Stimulated activated CD8-positive, alpha-beta memory T cell treated with anti-CD3 and anti-CD28 coated beads, Interleukin-2, amount 100 ng/mL, for 48 hours (primary cell): ENCODE measurements around the gene SEMA4G.

Experiments used
- DNase-seq, 2 donors: peaks; one replicate each; pipeline ENCODE4 v3.0.0-alpha.2; 2020; ENCODE audit warnings: low read depth in 2 of 2

SEMA4G gene

DNA sequence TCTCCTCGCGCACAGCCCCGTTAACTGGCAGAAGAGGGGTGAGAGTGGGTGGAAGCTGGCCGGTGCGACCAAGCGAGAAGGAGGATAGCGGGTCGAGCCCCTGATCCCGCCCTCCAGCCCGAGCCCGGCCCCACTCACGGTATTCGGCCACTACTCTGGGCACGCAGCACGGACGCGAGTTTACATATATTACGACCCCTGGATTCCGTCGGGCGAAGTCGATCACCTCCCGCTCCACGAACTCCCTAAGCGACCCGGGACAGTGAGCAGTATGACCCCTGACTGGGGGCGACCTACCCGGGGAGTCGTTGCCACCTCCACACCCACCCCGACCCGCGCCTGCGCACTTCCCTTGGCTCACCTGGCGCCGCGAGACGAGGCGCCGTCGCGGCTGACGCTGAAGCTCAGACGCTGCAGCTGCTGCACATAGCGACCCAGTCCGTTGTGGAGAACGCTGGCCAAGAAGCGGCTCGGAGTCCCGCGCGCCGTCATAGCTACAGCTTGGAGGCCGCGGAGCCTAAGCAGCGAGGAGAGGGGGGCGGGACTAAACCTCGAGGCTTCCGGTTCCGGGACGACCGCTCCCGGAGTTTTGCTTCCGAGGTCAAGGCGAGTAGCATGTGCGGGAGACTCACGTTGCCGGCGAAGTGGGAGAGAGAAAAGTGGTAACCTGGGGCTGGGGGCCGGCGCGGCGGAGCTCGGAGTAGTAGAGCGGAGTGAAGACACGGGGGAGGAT is 17.8 kb downstream of the SEMA4G start, which contains the start of the genes MRPL43 and TWNK:
Gene MRPL43 (minus strand): TSS at position 546 of the 733 bp plus-strand sequence. CDS start 54 bp downstream, at position 492.
Gene TWNK (plus strand): TSS at position 592 of the 733 bp plus-strand sequence. CDS start 668 bp downstream, outside the sequence.
- peak; percentile 74 to 81 for DNase-seq

DNA sequence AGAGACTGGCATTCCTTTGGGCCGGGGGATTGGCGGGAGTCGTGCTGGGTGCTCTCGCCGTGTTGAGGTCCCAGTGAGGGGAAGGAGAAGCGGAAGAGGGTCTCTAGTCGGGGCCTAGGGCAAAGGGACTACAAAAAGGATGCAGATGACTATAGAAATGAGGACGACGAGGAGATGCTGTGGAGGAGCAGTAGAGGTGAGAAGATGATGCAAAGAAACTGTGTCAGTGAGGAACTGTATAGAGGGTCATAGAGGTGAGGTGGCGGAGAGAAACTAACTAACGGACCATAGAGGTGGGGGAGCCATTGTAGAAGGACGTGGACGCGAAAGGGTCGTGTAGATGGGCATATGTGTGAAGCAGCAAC is 18.4 kb downstream of the SEMA4G start:
- DNase-seq = no peak

DNA sequence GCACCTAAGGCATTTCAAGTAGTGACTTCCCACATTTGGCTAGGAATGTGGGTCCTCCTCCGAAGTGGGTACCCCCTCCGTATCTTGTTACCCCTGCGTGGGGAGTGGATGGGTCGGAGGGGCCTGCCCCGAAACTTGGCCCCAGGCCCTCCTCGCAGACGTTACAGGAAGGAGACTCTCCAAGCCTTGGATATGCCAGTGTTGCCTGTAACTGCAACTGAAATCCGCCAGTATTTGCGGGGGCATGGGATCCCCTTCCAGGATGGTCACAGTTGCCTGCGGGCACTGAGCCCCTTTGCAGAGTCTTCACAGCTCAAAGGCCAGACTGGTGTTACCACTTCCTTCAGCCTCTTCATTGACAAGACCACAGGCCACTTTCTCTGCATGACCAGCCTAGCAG is 18.9 kb downstream of the SEMA4G start:
- DNase-seq = no peak

DNA sequence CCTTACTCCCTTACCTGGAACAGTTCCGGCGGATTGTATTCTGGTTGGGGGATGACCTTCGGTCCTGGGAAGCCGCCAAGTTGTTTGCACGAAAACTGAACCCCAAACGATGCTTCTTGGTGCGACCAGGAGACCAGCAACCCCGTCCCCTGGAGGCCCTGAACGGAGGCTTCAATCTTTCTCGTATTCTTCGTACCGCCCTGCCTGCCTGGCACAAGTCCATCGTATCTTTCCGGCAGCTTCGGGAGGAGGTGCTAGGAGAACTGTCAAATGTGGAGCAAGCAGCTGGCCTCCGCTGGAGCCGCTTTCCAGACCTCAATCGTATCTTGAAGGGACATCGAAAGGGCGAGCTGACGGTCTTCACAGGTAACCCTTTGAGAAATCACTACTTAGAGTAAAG is 19.8 kb downstream of the SEMA4G start:
- DNase-seq = no peak

DNA sequence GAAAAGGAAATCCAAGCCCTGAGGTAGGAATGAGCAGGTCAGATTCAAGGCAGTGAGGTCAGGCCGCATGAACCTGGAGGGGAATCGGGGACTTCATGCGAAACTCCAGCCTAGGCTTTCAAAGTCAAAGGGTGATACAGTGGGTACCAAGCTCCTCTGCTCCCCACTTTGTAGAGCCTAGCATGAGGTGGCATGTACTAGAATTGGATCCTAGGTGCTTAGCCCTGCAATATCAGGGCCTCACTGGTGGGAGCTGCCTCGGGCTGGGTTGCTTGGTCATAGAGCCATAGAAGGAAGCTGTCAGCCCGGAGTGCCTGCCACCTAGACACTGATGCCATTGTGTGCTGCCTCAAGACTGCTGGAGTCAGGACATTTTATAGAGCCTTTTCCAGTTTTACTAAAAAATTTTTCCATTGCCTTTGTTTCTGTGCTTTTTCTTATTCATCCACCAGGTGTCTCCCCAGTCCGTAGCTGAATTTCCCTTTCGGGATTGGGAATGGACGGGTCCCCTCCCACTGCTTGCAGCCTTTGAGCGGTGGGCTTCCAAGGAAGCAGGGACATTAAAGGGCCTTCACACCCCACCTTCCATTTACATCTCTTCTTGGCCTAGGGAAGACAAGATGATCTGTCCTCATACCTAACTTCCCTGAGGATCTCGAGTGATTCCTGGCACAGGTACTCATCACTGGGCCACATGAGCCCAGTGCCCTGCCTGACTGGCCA is 24.8 kb downstream of the SEMA4G start:
- DNase-seq = no peak

DNA sequence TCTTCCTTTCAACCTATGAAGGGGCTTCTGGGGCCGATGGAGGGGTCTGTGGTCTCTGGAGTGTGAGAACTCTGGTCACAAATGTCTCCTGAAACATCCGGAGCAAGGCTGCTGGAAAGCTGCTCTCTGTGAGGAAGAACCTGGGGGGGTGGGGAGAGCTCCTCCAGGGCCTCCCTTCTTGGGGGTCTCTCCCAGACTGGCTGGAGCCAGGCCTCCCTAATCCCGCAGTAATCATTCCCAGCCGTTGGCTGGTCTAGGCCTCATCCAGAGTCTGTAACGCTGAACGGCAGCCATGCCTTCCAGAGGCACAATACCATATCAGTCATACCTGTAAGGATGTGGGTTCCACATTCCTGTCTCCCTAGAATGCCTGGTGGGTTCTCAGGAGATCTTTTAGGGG is 25.9 kb downstream of the SEMA4G start:
- no peak for DNase-seq

DNA sequence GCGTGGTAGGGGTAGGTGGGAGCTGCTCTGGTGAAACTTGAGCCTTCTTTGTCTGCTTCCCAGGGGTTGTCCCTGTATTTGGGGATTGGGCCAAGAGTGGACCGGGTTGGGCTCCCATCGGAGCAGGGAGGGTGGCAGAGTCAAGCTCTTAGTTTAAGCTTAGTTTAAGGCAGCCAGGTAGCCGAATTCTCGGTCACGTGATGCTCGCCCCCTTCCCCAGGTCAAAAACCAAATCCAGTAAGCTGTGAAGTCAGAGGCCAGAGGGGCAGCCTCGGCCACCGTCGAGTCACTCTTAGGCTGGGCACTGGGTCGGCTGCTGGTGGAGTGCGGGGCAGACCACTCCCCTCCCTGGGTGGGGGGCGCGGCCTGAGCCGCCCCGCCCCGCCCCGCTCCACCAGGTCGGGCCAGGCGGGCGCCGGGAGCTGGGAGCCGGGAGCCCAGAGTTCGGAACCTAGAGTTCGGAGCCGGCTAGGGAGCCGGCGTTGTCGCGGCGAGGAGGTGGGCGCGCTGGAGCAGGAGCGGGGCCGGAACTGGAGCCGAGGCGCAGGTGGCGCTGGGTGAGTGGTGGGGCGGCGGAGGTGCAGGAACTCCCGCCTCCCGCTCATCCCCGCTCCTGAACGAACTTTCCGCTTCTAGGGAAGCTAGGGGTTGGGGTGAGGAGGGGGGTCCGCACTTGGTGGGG is 27.5 kb downstream of the SEMA4G start:
- DNase-seq = no peak

DNA sequence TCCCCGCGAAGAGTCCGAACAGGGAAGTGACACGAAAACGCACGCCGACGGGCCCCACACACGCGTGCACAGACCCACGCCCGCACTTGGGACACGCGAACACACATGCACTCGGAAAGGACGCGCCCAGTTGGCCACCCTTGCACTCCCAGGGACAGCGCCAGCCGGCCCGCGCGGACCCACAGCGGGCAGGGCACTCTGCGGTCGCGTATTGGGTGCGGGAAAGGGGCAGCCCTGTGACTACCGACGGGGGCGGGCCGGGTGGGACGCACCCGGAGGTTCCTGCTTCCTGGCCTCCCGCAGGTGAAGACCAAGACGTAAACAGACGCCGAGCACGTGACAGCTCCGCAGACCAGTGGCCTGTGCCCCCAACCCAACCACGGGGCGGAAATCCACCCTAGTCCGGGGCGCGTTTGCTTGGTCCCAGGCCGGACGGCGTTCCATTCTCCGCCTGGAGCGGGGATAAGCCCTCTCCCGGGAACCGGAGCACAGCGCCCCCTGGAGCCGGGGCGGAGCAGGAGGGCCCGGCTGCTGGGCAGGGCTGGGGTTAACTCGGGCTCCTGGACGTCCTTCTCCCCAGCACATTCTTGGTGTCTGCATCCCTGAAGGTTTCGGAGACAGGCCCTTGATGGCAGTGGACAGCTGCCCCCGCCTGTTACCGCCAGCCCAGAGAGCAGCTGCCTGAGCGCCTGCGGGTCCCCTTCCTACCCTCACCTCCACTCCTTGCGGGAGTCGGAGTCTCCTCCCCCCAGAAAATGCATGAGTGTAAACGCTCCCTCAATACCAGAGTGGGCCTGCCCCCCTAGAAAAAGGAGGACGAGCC is 28.3 kb downstream of the SEMA4G start:
- peak; percentile 67 to 73 for DNase-seq

DNA sequence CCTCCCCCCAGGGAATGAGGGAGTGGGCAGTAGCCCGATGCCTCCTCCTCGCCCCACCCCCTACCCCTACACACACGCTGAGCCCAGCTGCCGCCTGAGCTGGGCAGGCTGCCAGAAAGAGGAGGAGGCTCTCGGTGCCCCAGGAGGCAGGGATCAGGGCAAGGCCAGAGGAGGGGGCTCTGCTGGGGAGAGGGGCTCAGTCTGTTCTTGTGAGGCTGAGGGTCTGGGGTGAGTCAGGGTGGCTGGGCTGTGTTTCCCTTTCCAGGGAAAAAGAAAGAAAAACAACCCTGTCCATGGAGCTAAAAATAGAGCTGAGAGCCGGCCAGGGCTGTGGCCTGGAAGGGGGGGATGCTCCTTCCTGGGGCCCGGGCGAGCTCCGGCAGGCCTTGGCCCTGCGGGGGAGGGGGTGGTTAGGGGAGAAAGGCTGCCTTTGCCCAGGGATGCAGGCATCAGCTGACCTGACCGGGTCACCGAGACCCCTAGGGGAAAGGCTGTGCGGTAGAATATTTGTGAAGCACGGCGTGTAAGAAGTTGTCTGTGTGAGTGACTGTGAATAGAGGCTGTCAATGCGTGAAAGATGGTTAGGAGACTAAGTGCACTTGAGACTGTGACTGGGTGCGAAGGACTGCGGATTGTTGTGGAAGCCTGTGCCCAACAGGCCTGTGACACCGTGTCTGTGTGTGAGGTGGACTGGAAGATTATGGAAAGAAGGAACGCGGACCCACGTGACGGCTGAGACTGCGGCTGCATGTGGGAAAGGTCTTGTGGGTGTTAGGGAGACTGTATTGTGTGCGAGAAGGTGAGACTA is 29.1 kb downstream of the SEMA4G start:
- peak; percentile 47 to 54 for DNase-seq

DNA sequence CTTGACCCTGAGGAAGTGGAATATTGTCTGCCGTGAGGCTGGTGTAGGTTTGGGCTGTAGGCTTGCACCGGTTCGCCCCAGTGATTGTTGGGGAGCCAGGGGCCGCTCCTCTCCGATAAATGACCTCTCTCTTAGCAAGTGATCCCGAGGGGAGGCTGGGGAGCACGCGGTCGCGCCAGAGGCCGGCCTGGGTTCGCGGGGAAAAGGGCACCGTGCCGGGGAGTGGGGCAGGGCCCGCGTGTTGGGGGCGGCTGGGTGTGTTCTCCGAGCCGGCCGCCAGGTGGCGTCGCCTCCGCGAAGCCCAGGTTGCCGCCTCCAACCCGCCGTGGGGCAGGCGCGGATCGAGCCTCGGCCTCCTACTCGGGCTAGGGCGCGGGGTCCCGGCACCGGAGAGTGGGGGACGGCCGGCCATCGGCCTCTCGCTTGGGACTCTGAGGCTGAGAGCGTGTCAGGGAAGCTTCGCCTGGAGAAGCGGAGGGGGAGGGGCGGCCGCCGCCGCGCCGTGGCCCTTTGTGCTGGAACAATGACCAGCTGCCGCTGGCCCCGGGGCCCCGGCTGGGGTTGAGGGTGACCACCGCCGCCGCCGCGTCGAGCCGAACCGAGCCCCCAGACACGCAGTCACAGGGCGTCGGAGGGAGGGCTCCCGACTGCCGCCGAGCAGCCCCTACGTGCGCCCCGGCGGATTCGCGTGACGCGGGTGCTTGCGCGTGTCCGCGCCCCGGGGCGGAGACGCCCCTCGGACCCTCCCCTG is 29.9 kb downstream of the SEMA4G start:
- DNase-seq = peak; percentile 67 to 69

DNA sequence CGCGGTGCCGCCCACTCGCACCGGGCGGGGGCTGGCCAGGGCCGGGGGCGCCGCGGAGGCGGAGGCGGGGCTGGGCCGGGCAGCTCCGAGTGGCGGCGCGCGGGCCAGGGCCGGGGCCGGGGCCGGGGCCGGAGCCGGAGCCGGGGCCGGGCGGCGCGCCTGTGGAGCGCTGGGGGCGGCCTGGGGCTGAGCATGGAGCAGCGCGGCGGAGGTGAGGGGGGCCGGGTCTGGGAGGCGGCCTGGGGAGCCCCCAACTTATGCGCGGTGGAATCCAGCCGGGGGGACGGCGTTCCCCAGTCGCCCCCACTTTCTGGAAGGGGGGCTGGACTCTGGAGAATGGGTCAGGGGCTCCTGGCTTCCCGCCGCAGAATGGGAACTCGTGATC is 30.4 kb downstream of the SEMA4G start, which contains the start of gene LZTS2:
Gene LZTS2 (plus strand): TSS at position 67 of the 385 bp plus-strand sequence. CDS start 2,731 bp downstream, outside the sequence.
- no peak for DNase-seq

DNA sequence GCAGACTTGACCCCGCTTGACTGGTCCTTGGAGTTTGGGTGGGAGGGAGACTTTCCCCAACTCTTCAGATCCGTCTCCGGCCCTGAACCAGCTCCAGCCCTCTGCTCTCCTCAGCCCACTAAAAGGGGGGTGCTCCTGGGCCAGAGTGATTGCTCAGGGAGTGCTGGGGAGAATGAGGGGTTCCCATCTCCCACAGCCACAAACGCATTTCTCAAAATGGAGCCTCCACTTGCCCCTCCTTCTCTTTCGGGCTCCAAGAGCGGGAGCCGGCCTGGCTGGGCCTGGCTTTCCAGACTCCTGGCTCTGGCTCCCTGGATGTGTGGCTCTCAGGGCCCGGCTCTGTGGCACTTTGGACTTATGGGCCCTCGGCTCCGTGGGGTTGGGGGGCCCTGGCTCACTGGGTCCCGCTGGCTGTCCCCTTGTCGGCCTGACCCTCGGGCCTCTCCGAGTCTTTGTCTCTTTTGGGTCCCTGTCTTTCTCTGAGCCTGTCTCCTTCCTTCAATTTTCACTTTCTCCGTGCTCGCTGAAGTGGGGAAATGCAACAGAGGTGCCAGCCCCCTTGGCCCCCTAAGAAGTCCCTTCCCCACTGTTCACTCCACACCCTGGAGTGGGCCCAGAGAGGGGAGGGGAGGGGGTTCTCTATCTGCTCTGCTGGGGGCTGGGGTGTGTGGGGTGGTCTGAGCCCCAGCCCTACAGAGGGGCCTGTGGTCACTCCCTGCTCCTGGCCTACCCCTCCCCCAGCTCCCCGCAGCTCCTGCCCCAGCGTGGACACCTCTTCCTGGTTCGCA is 31.0 kb downstream of the SEMA4G start:
- no peak for DNase-seq

DNA sequence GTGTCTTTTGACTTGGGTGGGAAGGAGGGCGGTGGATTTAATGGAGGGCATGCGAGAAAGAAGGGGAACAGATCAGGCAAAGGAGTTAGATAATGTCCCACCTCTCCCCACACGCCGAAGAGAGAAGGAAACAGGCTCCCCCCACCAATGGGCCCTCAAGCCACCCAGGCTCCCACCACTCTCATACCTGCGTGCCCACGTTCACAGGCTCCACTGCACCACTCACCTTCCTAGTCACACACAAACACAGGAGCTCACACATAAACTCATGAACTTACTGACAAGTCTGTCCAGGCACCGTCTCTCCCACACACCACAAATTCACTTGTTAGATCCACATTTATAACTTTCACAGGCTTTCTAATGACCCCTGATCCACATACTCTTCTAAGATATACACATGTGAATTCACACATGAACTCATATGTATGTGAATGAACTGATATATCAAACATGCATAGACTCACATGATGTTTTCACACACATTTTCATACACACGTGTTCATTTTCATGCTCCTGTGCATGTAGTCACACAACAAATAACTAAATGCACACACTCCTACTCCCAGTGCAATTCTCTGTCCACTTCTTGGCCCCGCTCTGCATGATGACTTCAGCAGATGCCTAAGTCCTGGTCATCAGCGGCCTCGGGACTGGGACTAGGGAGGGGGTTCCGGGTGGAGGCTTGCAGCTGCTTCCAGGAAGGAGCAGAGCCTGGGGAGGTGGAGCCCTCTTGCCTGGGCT is 31.8 kb downstream of the SEMA4G start:
- DNase-seq = no peak

DNA sequence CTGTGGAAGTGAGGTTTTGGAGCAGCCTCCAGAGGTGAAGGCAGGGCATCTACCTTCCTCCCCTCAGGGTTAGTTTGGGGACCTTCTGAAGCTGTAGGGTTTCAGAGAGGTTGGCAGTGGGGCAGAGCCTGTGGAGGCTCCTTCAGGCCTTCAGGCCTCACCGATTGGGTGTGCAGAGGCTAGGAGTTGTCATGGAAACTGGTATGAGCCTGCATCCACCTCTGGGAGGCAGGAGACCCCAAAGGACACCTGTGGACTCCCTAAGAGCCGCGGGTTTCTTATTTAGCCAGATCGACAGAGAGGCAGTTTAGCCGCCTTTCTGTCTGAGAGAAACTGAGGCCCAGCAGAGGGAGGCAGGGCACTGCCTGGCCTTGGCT is 32.3 kb downstream of the SEMA4G start:
- no peak for DNase-seq

DNA sequence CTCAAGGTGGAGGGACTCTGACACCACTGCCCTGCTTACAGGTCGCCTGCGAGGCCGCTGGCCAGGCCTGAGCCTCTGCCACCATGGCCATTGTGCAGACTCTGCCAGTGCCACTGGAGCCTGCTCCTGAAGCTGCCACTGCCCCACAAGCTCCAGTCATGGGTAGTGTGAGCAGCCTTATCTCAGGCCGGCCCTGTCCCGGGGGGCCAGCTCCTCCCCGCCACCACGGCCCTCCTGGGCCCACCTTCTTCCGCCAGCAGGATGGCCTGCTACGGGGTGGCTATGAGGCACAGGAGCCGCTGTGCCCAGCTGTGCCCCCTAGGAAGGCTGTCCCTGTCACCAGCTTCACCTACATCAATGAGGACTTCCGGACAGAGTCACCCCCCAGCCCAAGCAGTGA is 33.2 kb downstream of the SEMA4G start:
- DNase-seq = no peak

DNA sequence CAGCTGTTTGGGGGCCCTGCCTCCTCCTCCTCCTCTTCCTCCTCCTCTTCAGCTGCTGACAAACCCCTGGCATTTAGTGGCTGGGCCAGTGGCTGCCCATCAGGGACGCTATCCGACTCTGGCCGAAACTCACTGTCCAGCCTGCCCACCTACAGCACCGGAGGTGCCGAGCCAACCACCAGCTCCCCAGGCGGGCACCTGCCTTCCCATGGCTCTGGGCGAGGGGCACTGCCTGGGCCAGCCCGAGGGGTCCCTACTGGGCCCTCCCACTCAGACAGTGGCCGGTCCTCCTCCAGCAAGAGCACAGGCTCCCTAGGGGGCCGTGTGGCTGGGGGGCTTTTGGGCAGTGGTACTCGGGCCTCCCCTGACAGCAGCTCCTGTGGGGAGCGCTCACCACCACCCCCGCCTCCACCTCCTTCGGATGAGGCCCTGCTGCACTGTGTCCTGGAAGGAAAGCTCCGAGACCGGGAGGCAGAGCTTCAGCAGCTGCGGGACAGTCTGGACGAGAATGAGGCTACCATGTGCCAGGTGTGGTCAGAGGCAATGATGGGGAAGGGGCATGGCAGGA is 34.4 kb downstream of the SEMA4G start:
- no peak for DNase-seq

DNA sequence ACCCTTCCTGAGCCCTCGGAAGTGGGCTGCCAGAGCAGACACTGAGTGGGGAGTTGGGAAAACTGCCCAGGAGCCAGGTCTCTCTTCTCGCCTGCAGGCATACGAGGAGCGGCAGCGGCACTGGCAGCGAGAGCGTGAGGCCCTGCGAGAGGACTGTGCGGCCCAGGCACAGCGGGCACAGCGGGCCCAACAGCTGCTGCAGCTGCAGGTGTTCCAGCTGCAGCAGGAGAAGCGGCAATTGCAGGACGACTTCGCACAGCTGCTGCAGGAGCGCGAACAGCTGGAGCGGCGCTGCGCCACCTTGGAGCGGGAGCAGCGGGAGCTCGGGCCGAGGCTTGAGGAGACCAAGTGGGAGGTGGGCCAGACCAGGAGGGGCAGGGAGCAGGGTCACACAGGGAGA is 36.1 kb downstream of the SEMA4G start:
- DNase-seq = no peak

DNA sequence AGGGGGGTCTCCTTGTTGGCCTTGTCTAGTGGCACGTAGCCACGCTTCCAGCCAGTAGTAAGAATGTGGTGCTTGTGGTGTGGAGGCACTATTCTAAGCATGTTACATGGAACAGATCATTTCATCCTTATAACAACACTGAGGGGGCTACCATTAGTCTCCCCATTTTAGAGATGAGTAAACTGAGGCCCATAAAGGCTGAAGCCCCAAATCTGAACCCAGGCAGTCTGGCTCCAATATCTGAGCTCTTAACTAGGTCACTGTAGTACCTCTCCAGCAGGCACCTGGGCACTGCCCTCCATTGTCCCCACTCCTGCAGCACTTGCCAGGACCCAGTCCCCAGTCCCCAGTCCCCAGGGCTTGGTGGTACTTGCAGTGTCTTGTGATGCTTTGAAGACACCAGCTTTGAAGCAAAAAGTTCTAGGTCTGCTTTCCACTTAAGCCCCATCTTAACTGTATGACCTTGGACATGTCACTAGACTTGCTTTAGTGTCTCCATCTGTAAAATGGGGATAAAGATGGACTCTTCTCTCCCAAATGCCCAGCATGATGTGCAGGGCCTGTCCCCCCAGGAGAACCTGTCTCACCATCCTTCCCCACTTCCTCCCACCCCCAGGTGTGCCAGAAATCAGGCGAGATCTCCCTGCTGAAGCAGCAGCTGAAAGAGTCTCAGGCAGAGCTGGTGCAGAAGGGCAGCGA is 36.7 kb downstream of the SEMA4G start:
- DNase-seq = no peak
